OCI-LY7 (cell line): Measurements from ENCODE around the gene CCSER2. TPM values are rescaled to one million over a fixed set of nuclear protein-coding genes. Genes with fewer than 3 reads are reported as not detected.

Experiments
- BruUV-seq: library from RNA; stranded (reverse); fragments of 400-500 nt; replicated peaks from 2 replicates; lab custom pipeline; 2021; lab: Mats Ljungman, UMichigan
- CTCF ChIA-PET: fragments of 300-600 bp; sonication (Branson Sonifier 250); formaldehyde crosslinking; loops from one replicate; lab custom pipeline; 2022; ENCODE audit warnings: antibody characterized with exemption; ENCODE audit not compliant: unreplicated experiment; lab: Charles Lee
- POLR2A ChIA-PET: fragments of 300-600 bp; sonication (Branson Sonifier 250); formaldehyde crosslinking; loops from one replicate; lab custom pipeline; 2022; ENCODE audit warnings: antibody characterized with exemption; lab: Charles Lee
- DNase-seq: peaks from one replicate; pipeline ENCODE4 v3.0.0-alpha.2; 2015; ENCODE audit warnings: low spot score
- H2AFZ ChIP-seq: fragments of 200-600 bp; sonication (generic), shearing (Covaris generic); 2 replicates; pipeline ENCODE4 v1.6.1; 2014; ENCODE audit warnings: mild to moderate bottlenecking, antibody characterized with exemption, low read length, moderate library complexity
- H3K27ac ChIP-seq: fragments of 200-600 bp; sonication (generic); 2 replicates; pipeline ENCODE4 v1.5.1; 2014; ENCODE audit warnings: mixed run types, low read depth, mild to moderate bottlenecking, moderate library complexity, low read length, inconsistent platforms; ENCODE audit not compliant: poor library complexity, severe bottlenecking
- H3K36me3 ChIP-seq: fragments of 200-600 bp; sonication (generic); 2 replicates; pipeline ENCODE4 v1.6.1; 2014; ENCODE audit warnings: mild to moderate bottlenecking, antibody characterized with exemption, low read length, moderate library complexity, mixed read lengths; ENCODE audit not compliant: insufficient read depth
- H3K4me1 ChIP-seq: fragments of 200-600 bp; sonication (generic); 2 replicates; pipeline ENCODE4 v1.5.1; 2014; ENCODE audit warnings: mild to moderate bottlenecking, low read length; ENCODE audit not compliant: insufficient read depth, poor library complexity, severe bottlenecking
- H3K4me2 ChIP-seq: fragments of 200-600 bp; sonication (generic); 2 replicates; pipeline ENCODE4 v1.6.1; 2014; ENCODE audit warnings: mild to moderate bottlenecking, low read length
- H3K4me3 ChIP-seq: fragments of 200-600 bp; sonication (generic); 2 replicates; pipeline ENCODE4 v1.5.1; 2014; ENCODE audit warnings: mild to moderate bottlenecking, low read depth, low read length; ENCODE audit not compliant: poor library complexity, severe bottlenecking
- H3K79me2 ChIP-seq: fragments of 200-600 bp; sonication (generic); 2 replicates; pipeline ENCODE4 v1.6.1; 2016; ENCODE audit warnings: low read depth, mild to moderate bottlenecking, low read length, moderate library complexity, mixed read lengths; ENCODE audit not compliant: insufficient read depth
- H3K9me2 ChIP-seq: fragments of 200-600 bp; sonication (generic); 2 replicates; pipeline ENCODE4 v1.6.1; 2016; ENCODE audit warnings: mild to moderate bottlenecking, low read length, mixed read lengths; ENCODE audit not compliant: insufficient read depth
- H3K9me3 ChIP-seq: fragments of 200-600 bp; sonication (generic); 2 replicates; pipeline ENCODE4 v1.6.1; 2014; ENCODE audit warnings: mild to moderate bottlenecking, mixed run types, low read length, mixed read lengths
- H4K20me1 ChIP-seq: fragments of 200-600 bp; sonication (generic); 2 replicates; pipeline ENCODE4 v1.6.1; 2014; ENCODE audit warnings: mild to moderate bottlenecking, antibody characterized with exemption, low read length, moderate library complexity, mixed read lengths; ENCODE audit not compliant: insufficient read depth
- CTCF ChIP-seq: fragments of 200-600 bp; sonication (generic); conservative IDR thresholded peaks from 2 replicates; pipeline ENCODE4 v1.5.1; 2014; ENCODE audit warnings: mild to moderate bottlenecking, antibody characterized with exemption, low read length, moderate library complexity, mixed read lengths
- EZH2phosphoT487 ChIP-seq: fragments of 200-600 bp; sonication (generic); IDR thresholded peaks from 2 replicates; pipeline ENCODE4 v1.6.1; 2018; ENCODE audit warnings: low read depth, borderline replicate concordance, mild to moderate bottlenecking, mixed run types, antibody characterized with exemption, low read length, moderate library complexity, mixed read lengths
- intact Hi-C: fragments of 100-400 bp; cut with micrococcal nuclease; formaldehyde crosslinking; loops from one replicate; pipeline ENCODE4 v1.10.0; 2022; ENCODE audit not compliant: unreplicated experiment
- total RNA-seq, 2 experiments: library from RNA; depleted of rRNA in 1 of 2; stranded (reverse); fragments of >200 nt in 1 of 2; shearing (Covaris generic) in 1 of 2; gene quantifications; 2 replicates each; pipeline ENCODE4 v1.2.3, GENCODE V29; 2014 to 2022

The CCSER2 gene
- total RNA-seq, 2 experiments from 2014 or later = 15.9 to 30.1 TPM

GRCh38 chr10:84565881-84566582 is 237.6 kb downstream of the CCSER2 start:
- TF ChIP-seq CTCF (no peak), EZH2phosphoT487 (no peak)
- no peaks in the 10 kb centered on the region for H3K79me2 ChIP-seq
- H3K4me2 ChIP-seq = no peak overlapping the region
- no peak overlapping the region for H3K27ac ChIP-seq
- no TSS peak for BruUV-seq
- no peaks in the 10 kb centered on the region for H3K9me3 ChIP-seq
- ChIA-PET CTCF (no interaction called here), POLR2A (no interaction called here)
- no peak for DNase-seq
- H3K4me3 ChIP-seq = no peak overlapping the region
- H2AFZ ChIP-seq = no peak overlapping the region
- H3K36me3 ChIP-seq = no peaks in the 10 kb centered on the region
- no peaks in the 10 kb centered on the region for H3K9me2 ChIP-seq
- peaks cover 3% of the 10 kb centered on the region for H3K4me1 ChIP-seq
- intact Hi-C loops = no loop called here
- H4K20me1 ChIP-seq = no peaks in the 10 kb centered on the region

DNA sequence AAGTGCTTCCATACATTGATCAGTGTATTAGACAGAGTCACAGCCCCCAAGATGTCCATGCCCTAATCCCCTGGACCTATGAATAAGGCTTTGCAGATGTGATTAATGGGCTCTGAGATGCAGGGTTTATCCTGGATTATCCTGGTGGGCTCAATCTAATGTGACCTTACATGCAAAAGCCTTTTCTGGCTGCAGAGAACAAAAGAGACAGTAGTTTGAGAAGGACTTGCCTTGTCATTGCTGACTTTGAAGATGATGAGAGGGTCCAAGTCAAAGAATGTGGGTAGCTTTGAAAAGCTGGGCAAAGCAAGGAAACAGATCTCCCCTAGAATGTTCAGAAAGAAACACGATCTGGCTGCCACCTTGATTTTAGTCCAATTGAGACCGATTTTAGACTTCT is 238.7 kb downstream of the CCSER2 start:
- no peak overlapping the region for H3K4me2 ChIP-seq
- H4K20me1 ChIP-seq = no peaks in the 10 kb centered on the region
- no peaks in the 10 kb centered on the region for H3K9me3 ChIP-seq
- intact Hi-C loops = no loop called here
- no peak overlapping the region for H3K4me3 ChIP-seq
- no peaks in the 10 kb centered on the region for H3K9me2 ChIP-seq
- DNase-seq = no peak
- TF ChIP-seq EZH2phosphoT487 (no peak), CTCF (no peak)
- H3K79me2 ChIP-seq = no peaks in the 10 kb centered on the region
- ChIA-PET CTCF (no interaction called here), POLR2A (no interaction called here)
- BruUV-seq = no TSS peak
- no peak overlapping the region for H3K27ac ChIP-seq
- no peaks in the 10 kb centered on the region for H3K36me3 ChIP-seq
- no peak overlapping the region for H2AFZ ChIP-seq
- H3K4me1 ChIP-seq = peaks cover 3% of the 10 kb centered on the region

Other genes starting within 250 kb of the CCSER2 start
- 103 and 119 TPM in 2 replicates for gene GHITM, start 189.1 kb upstream of the CCSER2 start, total RNA-seq (2014; rRNA removed; shearing (Covaris generic))
- gene GHITM, start 189.1 kb upstream of the CCSER2 start, total RNA-seq (2022) = 120 and 132 TPM in 2 replicates
- not detected in 2 replicates for gene GPR15LG, start 154.8 kb upstream of the CCSER2 start, total RNA-seq (2014; rRNA removed; shearing (Covaris generic))
- not detected in 2 replicates for gene GPR15LG, start 154.8 kb upstream of the CCSER2 start, total RNA-seq (2022)
- not detected in 2 replicates for gene CDHR1, start 134.1 kb upstream of the CCSER2 start, total RNA-seq (2014; rRNA removed; shearing (Covaris generic))
- gene CDHR1, start 134.1 kb upstream of the CCSER2 start, total RNA-seq (2022) = not detected in 2 replicates
- not detected in 2 replicates for gene LRIT2, start 103.0 kb upstream of the CCSER2 start, total RNA-seq (2014; rRNA removed; shearing (Covaris generic))
- gene LRIT2, start 103.0 kb upstream of the CCSER2 start, total RNA-seq (2022) = not detected in 2 replicates
- not detected in 2 replicates for gene LRIT1, start 87.0 kb upstream of the CCSER2 start, total RNA-seq (2014; rRNA removed; shearing (Covaris generic))
- not detected in 2 replicates for gene LRIT1, start 87.0 kb upstream of the CCSER2 start, total RNA-seq (2022)
- gene RGR, start 83.5 kb upstream of the CCSER2 start, total RNA-seq (2014; rRNA removed; shearing (Covaris generic)) = not detected in 2 replicates
- not detected in 2 replicates for gene RGR, start 83.5 kb upstream of the CCSER2 start, total RNA-seq (2022)